Muscle of leg (tissue), 11 donors: ENCODE measurements around the gene B3GAT2. TPM values are rescaled to one million over a fixed set of nuclear protein-coding genes. Genes with fewer than 3 reads are reported as not detected.

Experiments
- DNase-seq: peaks from one replicate; pipeline ENCODE4 v3.0.0; 2013
- H3K27ac ChIP-seq: one replicate; pipeline ENCODE4 v1.5.1; 2013; ENCODE audit warnings: mild to moderate bottlenecking, low read length, control low read depth
- H3K27me3 ChIP-seq: one replicate; pipeline ENCODE4 v1.6.1; 2013; ENCODE audit warnings: low read length; ENCODE audit not compliant: control insufficient read depth, insufficient read depth
- H3K36me3 ChIP-seq: one replicate; pipeline ENCODE4 v1.6.1; 2013; ENCODE audit warnings: low read length; ENCODE audit not compliant: control insufficient read depth, insufficient read depth
- H3K4me1 ChIP-seq: one replicate; pipeline ENCODE4 v1.6.1; 2013; ENCODE audit warnings: low read length; ENCODE audit not compliant: control insufficient read depth, insufficient read depth
- H3K4me3 ChIP-seq: one replicate; pipeline ENCODE4 v1.5.1; 2013; ENCODE audit warnings: low read length, control low read depth
- H3K9me3 ChIP-seq: replicated peaks from 2 replicates; pipeline ENCODE4 v1.6.1; 2013; ENCODE audit warnings: low read depth, low read length; ENCODE audit not compliant: control insufficient read depth
- WGBS: methylation state at CpG from one replicate; pipeline ENCODE4 v1.1.5; 2013; ENCODE audit warnings: missing lambda C conversion rate; ENCODE audit not compliant: insufficient coverage; 5-methylcytosine and 5-hydroxymethylcytosine counted together
- polyA plus RNA-seq, 8 donors: library from polyadenylated mRNA; unstranded; fragments of 120-200 nt; gene quantifications; one replicate each; pipeline versions ENCODE4 v1.2.1 to v1.2.3, GENCODE V29; 2013; ENCODE audit warnings: inconsistent platforms in 1 of 8, low replicate concordance in 1 of 8; ENCODE audit not compliant: insufficient read length in 8 of 8, insufficient read depth in 1 of 8
- total RNA-seq: library from RNA; stranded (reverse); fragments of 120-200 nt; gene quantifications from one replicate; pipeline ENCODE4 v1.2.4, GENCODE V29; 2013

Gene B3GAT2
- total and polyA plus RNA-seq, 9 donors, result 0.53 to 2.8 (median 1.8) TPM

DNA sequence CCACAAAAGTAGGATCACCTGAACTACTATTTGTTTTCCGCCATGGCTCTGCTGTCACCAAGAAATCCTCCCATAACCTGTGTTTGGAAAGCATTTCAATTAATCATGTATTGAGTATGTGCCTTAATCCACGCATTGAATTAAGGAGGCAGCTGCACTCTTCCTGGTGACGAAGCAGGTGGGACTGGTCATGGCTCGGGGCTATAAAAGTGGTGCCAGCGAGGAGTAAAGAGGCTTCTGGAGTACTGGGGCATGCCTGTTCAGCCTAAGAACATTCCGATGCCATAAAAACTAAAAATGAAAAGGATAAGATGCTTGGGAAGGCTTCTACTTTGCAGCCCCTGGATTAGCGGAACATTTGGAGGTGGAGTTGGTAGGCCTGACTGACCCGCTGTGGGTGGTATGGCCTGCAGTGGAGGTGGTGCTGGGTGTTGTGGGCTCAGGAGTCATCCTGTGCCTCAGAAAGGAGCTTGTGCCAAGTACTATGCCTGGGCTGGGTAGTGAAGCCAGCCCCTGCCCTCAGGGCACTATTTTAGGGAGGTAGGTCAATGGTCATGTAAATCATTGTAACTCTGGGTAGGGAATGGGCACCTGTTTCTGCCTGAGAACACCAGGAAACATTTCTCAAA, 110.5 kb downstream of the B3GAT2 start:
- no peaks in the 10 kb centered on the region for H3K9me3 ChIP-seq
- WGBS, result 88% methylated on average over 7 of the region's 8 CpGs
- no peak overlapping the region for H3K27ac ChIP-seq
- H3K27me3 ChIP-seq, result no peaks in the 10 kb centered on the region
- no peak overlapping the region for H3K4me3 ChIP-seq
- no peaks in the 10 kb centered on the region for H3K36me3 ChIP-seq
- DNase-seq, result no peak
- peaks cover 3% of the 10 kb centered on the region for H3K4me1 ChIP-seq

DNA sequence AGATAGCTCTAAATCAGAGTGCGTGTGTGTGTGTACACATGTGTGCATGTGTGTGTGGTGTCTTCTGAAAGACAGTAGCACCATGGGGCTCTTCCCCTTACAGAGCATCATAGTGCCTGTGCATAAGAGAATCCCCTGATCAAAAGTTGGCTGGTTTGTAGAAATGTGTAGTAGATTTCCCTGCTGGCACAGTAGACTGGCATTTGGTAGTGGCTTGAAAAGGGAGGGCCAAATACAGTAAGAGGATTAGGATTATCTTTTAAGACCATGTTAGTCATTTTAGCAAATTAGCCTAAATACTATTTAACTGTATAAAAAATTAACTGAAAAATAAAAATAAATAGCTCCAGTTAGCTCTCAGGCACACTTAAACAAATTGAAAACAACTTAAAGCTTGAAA, 112.6 kb downstream of the B3GAT2 start:
- no peaks in the 10 kb centered on the region for H3K9me3 ChIP-seq
- WGBS, result no CpG with 5 or more reads among the region's 1 CpG
- no peak for DNase-seq
- no peaks in the 10 kb centered on the region for H3K36me3 ChIP-seq
- H3K27ac ChIP-seq, result no peak overlapping the region
- peaks cover 3% of the 10 kb centered on the region for H3K4me1 ChIP-seq
- no peaks in the 10 kb centered on the region for H3K27me3 ChIP-seq
- H3K4me3 ChIP-seq, result no peak overlapping the region

DNA sequence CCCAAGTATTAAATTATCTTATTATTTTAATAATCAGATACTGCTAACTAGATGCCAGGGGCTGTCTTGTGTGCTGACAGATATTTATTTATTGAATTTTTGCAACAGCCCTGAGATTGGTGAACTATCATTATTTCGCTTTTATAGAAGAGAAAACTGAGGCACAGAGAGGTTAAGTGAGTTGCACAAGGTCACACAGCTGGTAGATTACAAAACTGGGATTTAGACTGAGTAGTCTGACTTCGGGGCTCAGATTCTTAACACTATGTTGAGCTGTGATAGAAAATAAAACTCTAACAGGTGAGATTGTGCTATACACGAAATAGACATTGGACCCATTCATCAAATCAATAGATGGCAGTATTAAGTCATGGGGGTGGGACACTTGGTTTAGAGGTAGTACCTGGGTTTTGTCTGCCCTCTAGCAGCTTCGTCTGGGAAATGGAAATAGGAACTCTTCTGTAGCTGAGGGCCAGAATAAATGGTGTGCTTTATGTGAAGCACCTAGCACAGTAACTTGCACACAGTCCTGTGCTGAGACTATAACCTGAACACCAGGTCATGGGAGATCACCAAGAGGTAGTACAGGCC, 113.4 kb downstream of the B3GAT2 start:
- no peak for DNase-seq
- no peak overlapping the region for H3K27ac ChIP-seq
- no peaks in the 10 kb centered on the region for H3K27me3 ChIP-seq
- no peaks in the 10 kb centered on the region for H3K36me3 ChIP-seq
- H3K9me3 ChIP-seq, result no peaks in the 10 kb centered on the region
- 83% methylated on average over 4 of the region's 4 CpGs for WGBS
- H3K4me3 ChIP-seq, result no peak overlapping the region
- peaks cover 3% of the 10 kb centered on the region for H3K4me1 ChIP-seq

DNA sequence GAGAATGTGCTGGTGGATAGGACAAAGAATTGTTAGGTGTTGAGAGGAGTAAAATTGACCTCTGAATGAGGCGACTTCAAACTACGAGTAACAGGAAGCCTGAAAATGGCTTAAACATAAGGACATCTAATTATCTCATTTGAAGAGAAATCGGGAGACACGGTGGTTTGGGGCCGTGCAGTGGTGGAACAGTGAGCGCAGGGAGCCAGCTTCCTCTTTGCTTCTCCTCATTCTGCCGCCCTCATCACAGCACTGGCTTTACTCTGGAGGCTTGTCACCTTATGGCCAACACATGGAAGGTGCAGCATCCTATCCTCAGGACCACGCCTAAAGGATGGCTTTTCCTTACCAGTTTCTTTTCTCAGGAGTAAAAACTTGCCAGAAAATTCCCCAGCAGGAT, 114.3 kb downstream of the B3GAT2 start:
- H3K9me3 ChIP-seq, result no peaks in the 10 kb centered on the region
- H3K27ac ChIP-seq, result no peak overlapping the region
- peaks cover 3% of the 10 kb centered on the region for H3K4me1 ChIP-seq
- DNase-seq, result no peak
- H3K36me3 ChIP-seq, result no peaks in the 10 kb centered on the region
- no peaks in the 10 kb centered on the region for H3K27me3 ChIP-seq
- H3K4me3 ChIP-seq, result no peak overlapping the region
- WGBS, result 76% methylated on average over 4 of the region's 8 CpGs

DNA sequence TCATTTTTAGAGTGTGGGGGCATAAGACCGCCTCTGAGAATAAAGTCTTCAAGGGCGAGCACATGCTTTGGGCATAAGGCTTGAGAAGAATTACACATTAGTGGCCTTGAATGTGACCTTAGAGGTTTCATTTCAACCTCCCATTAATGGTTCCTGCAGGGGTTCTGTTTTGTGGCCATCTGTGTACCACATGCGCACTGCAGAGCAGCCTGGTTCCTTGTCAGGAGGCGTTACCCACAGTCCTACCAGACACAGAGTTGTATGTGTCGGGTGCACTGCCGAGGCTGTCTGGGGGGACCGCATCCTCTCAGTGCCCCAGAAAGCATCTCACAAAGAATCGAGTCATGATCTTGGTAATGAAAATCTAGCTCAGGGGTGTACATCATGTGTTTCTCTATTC, 115.7 kb downstream of the B3GAT2 start:
- no peaks in the 10 kb centered on the region for H3K27me3 ChIP-seq
- no peaks in the 10 kb centered on the region for H3K36me3 ChIP-seq
- H3K27ac ChIP-seq, result no peak overlapping the region
- H3K4me3 ChIP-seq, result no peak overlapping the region
- 54% methylated on average over 2 of the region's 8 CpGs for WGBS
- no peak for DNase-seq
- H3K9me3 ChIP-seq, result no peaks in the 10 kb centered on the region
- H3K4me1 ChIP-seq, result no peaks in the 10 kb centered on the region

DNA sequence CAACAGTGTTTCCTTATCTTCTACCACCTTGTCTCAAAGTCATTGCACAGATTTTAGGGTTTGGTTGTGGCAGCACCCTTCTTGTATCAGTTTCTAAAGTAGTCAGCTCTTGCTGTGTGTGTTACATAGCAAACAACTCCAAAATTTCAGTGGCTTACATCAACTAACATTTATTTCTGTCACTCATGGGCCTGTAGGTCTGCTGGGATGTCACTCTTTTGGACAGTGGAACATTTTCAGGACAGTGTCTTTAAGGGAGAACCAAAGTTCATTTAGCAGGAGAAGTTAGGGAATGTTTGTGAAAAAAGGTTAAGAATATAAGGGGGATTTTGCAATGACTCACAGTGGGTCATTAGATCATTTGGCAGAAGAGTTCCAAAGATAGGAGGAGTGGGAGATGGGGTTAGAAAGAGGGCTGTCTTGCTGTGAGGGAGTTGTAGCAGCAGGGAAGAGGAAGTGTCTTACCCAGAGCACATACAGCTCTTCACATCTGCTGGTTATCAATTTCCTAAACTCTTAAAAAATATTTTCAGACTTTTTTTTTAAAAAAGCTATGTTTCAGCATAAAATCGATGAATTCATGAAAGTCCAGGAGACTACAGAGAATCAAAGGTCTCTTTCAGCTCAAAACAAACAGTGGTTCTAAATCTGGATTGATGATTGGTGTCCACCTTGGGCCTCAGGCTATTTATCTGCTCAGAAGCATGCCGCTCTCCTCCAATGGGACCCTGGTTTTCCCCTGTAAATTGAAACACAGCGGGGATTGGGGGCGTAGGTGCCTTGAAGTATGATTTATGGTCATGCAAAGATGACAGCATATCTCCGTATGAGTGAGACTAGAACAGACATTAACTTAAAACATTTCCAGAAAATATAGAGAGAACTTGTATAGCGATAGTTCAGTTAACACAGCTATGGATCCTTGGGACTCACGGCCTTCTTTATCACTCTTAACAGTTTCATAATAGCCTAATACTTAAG, 117.3 kb downstream of the B3GAT2 start:
- Histone ChIP-seq H3K4me1 (no peaks in the 10 kb centered on the region), H3K27me3 (no peaks in the 10 kb centered on the region), H3K9me3 (no peaks in the 10 kb centered on the region), H3K36me3 (no peaks in the 10 kb centered on the region), H3K27ac (no peak overlapping the region), H3K4me3 (no peak overlapping the region)
- no CpG with 5 or more reads among the region's 7 CpGs for WGBS
- no peak for DNase-seq

DNA sequence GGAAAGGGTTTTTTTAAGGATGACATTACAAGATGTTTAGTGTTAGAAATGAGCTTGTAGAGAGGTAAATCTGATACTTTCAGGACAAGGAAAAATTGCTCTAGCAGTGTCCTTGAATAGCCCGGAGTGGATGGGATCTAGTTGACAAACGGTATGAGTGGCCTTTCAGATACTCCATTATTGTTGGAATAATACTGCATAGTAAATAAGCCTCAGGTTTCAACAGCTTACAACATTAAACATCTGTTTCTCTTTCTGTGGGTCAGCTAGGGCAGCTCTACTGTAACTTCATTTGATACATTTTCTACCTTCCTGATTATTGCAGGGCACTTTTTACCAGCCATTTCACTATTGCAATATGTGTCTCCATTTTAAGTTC, 118.0 kb downstream of the B3GAT2 start:
- no peaks in the 10 kb centered on the region for H3K36me3 ChIP-seq
- WGBS, result no CpG with 5 or more reads among the region's 2 CpGs
- no peaks in the 10 kb centered on the region for H3K4me1 ChIP-seq
- no peaks in the 10 kb centered on the region for H3K9me3 ChIP-seq
- no peak overlapping the region for H3K4me3 ChIP-seq
- no peaks in the 10 kb centered on the region for H3K27me3 ChIP-seq
- DNase-seq, result no peak
- H3K27ac ChIP-seq, result no peak overlapping the region

DNA sequence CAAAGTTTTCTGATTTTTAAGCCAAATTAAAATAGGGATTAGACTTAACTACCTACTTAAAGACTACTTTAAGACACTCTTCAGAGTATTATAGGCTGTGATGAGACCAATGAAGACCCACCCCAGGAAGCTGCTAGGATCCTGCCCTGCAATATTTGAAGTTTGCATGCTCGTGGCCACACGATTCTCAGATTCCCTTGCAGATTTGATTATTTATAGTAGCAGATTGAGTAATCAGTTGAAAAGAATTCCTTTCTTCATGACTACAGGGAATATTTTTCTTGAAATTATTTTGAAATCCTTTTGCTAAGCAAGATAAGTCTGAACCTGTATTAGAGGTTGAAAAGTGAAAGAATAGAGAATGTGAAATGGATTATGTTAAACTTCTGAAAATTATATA, 122.3 kb downstream of the B3GAT2 start:
- no peak for DNase-seq
- Histone ChIP-seq H3K9me3 (peaks cover 2% of the 10 kb centered on the region), H3K4me3 (no peak overlapping the region), H3K4me1 (no peaks in the 10 kb centered on the region), H3K27ac (no peak overlapping the region), H3K27me3 (no peaks in the 10 kb centered on the region), H3K36me3 (no peaks in the 10 kb centered on the region)
- no CpG with 5 or more reads among the region's 2 CpGs for WGBS

DNA sequence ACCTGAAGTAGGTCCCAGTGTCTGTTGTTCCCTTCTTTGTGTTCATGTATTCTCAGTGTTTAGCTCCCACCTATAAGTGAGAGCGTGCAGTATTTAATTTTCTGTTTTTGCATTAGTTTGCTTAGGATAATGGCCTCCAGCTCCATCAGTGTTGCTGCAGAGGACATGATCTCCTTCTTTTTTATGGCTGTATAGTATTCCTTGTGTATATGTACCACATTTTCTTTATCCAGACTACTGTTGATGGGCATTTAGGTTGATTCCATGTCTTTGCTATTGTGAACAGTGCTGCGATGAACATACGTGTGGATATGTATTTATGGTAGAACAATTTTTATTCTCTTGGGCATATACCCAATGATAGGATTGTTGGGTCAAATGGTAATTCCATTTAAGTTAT, 125.4 kb downstream of the B3GAT2 start:
- H3K4me3 ChIP-seq, result no peak overlapping the region
- no peak for DNase-seq
- no peaks in the 10 kb centered on the region for H3K36me3 ChIP-seq
- no peaks in the 10 kb centered on the region for H3K4me1 ChIP-seq
- no peak overlapping the region for H3K27ac ChIP-seq
- H3K27me3 ChIP-seq, result no peaks in the 10 kb centered on the region
- peaks cover 2% of the 10 kb centered on the region for H3K9me3 ChIP-seq
- no CpG with 5 or more reads among the region's 3 CpGs for WGBS

DNA sequence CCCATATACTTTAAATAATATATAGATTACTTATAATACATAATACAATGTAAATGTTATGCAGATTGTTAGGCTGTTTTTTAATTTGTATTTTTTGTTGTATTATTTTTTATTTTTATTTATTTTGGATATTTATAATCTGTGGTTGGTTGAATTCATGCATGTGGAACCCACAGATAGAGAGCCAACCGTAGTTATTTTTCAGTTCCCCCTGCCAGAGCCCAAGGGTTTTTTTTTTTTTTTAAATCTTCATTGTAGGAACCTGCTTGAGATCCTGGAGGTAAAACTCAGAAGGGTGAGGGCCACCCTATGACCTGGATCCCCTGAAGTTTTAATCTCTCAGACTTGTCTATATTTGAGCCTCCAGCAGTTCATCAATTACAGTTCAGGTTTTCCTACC, 133.2 kb downstream of the B3GAT2 start:
- no peak for DNase-seq
- Histone ChIP-seq H3K4me1 (no peaks in the 10 kb centered on the region), H3K27me3 (no peaks in the 10 kb centered on the region), H3K9me3 (no peaks in the 10 kb centered on the region), H3K27ac (no peak overlapping the region), H3K36me3 (no peaks in the 10 kb centered on the region), H3K4me3 (no peak overlapping the region)
- no CpG with 5 or more reads among the region's 1 CpG for WGBS
